SKM-1 (cell line): ENCODE data around the gene SLC7A4.
"Not testable (repeated sequence)": the region's sequence is repeated elsewhere in the genome, so short reads cannot be mapped to it uniquely, and the experiment has no call there.

Source experiments
- DNase-seq: peaks from one replicate; lab custom pipeline; 2025; ENCODE audit not compliant: unreplicated experiment; lab: John Stamatoyannopoulos, UW

The SLC7A4 gene

GRCh38 chr22:21043860-21044535 lies 11.6 kb upstream of the SLC7A4 start:
- no peak for DNase-seq

- no peak for DNase-seq
These were observed 10.9 kb upstream of the SLC7A4 start for GRCh38 chr22:21042978-21043859.

GRCh38 chr22:21041937-21042336 lies 9.6 kb upstream of the SLC7A4 start:
- no peak for DNase-seq

DNA sequence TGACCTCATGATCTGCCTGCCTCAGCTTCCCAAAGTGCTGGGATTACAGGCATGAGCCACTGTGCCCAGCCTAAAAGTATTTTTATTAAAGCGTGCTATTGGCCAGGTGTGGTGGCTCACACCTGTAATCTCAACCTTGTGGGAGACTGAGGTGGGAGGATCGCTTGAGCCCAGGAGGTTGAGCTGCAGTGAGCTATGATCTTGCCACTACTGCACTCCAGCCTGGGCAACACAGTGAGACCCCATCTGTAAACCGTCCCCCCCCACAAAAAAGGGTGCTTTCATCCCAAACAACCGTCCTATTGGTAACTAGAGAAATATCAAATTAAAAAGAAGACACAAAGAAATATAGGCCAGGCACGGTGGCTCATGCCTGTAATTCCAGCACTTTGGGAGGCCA lies 6.8 kb upstream of the SLC7A4 start:
- not testable (repeated sequence) for DNase-seq

DNA sequence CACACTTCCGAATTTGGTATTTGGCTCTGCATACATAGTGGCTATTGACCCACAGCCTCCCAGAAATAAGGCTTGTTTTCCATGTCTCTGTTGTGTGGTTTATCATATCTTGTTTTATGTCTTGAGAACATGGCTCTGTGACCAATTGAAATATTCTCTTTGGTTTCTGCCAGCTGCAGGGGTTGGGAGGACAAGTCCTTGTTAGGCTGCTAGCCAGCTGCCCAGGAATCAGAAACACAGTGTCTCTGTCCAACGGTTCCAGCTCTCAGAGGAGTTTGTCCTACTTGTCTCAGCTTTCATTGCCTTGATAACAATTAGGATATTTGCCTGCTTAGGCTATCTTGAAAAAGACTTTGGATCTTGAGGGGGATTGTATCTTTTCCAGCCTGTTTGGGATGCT lies 6.0 kb upstream of the SLC7A4 start:
- DNase-seq = no peak

DNA sequence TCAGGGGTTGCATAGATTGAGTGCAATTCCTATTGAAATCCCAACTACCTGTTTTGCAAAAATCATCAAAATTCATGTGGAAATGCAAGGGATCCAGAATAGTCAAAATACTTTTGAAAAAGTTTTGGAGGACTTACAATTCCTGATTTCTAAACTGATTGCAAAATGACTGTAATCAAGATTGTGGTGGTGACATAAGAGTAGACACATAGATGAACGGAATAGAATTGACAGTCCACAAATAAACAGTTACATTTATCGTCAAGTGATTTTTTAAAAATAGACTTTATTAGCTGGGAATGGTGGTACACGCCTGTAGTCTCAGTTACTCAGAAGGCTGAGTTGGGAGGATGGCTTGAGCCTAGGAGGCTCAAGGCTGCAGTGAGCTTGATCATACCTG lies 2.6 kb upstream of the SLC7A4 start:
- DNase-seq = no peak

GRCh38 chr22:21033895-21034294 lies 1.5 kb upstream of the SLC7A4 start:
- no peak for DNase-seq

DNA sequence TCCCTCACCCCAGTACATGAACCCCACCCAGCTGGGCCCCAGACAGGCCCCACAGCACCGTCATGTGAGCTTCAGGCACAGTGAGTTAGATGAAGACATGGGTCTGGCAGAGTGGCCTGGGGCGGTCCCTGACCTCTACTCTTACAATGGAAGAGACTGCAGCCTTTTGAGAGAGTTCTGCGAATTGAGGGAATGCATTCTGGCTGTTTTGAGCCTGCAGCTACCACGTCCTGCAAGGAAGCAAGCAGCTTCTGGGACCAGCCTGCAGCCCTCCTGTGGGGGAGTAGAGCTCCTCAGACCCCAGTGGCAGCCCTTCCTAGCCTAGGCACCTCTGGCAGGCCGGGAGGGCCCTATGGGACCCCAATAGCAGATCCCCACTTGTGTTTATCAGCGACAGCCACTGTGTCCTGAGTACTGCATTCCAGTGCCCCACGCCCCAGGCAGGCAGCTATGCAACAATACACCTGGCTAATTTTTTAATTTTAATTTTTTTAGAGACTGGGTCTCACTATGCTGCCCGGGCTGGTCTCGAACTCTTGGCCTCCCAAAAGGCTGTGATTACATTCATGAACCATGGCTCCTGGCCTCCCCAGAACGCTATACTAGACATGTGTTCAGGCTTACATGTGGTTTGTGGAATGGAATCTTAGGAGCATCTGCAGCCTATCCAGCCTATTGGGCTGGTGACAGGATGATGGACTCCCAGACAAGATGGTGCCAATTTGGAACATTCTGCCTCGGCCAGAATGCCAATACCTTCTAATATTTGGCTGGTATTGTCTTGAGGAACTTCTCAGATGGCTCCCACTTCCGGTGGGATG lies 717 bp upstream of the SLC7A4 start:
- DNase-seq = no peak

DNA sequence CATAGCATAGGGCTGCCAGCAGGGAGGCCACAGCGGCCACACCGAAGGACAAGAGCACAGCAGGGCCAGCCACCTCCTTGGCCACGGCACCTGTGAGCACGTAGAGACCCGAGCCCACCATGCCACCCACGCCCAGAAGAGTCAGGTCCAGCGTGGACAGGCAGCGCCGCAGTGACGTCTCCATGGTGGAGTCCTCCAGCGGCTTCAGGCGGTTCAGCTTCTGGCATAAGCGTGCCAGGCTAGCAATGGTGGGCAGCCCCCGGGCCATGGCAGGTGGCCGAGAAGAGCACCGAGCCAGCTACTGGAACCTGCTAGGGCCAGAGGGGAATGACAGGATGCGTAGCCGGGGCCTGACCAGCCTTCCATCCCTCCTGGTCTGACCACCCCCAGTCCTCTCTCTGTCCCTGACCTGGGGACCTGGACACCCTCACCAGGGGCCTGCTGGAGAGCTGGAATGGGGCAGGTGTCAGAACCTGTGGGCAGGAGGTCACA lies 770 bp downstream of the SLC7A4 start:
- DNase-seq = no peak

- no peak for DNase-seq
These were observed 1.5 kb downstream of the SLC7A4 start for GRCh38 chr22:21030621-21031544.

DNA sequence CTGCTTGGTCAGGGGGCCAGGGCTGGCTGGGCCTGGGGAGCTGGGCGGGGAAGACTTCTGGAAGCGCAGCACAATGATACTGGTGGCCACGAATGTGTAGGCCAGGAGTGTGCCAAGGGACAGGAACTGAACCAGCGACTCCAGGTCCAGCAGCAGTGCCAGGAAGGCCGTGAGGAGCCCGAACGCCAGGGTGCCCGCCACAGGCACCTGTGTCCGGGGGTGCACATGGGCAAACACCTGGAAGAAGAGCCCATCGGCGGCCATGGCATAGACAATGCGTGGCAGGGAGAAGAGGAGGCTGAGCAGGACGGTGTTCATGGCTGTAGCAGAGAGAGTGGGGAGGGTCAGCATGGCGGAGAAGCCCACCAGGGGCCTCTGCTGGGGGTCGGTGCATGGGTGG lies 2.3 kb downstream of the SLC7A4 start:
- no peak for DNase-seq

- DNase-seq = no peak
These were observed 2.8 kb downstream of the SLC7A4 start for GRCh38 chr22:21029486-21030025.

DNA sequence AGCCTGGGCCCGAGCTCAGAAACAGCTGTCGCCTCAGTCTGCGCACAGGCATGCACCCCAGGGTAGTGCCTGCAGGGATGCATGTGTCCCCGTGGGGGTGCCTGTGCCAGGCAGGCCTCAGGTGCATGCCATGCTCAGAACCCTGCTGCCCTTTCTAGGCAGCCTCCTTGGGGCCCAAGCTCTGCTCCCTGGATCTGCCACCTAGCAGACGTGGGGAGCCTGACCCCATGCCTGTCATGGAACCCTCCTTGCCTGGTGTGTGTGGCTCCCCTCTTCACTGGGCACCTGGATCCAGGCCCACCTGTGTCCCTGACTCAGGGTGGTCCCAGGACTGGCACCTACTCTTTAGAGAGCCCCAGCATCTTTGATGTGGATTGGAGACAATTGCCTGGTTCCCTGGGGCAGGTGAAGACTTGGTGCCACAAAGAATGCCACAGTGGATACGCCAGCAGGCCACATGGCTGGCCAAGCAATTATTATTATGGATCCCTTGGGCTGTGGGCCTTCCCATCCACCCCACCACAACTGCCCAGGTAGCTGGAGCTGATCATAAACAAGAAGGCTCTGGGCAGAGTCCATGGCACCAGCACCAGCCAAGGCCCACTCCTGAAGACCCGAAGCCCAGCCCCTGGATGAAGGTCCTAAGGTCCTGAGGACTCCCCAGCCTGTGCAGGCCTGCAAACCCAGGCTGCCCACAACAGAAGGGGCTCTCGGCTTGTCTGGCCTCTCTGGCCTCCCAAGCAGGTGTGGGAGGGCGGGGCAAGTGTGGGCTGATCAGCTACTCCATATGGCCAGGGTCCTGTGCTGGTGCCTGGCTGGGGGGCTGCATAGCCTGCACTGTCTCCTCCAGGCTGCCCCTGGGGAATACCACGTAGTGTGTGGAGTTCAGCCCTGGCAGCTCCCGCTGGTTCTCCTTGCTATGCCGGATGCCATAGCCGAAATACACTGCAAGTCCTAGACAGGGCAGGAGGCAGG lies 3.8 kb downstream of the SLC7A4 start:
- DNase-seq = no peak

GRCh38 chr22:21026783-21027692 lies 5.3 kb downstream of the SLC7A4 start:
- DNase-seq = no peak

GRCh38 chr22:21025763-21026755 lies 6.3 kb downstream of the SLC7A4 start:
- no peak for DNase-seq

DNA sequence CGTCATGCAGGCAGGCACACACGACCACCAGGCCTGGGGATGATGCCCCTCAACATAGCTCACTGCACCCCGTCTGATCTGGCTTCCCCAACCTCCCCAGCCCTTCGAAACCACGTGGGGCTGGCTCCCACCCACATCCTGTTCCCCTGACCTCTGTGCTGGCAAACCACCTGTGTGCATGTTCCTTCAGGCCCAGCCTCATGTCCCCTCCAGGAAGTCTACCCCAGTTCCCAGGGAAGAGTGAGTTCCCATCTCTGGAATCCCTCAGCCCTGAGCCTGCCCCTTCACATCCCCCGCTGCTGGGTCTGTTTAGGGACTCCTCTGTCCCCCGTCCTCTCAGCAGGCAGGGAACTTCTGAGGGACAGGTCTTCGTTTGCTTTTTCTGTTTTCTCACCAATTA lies 7.1 kb downstream of the SLC7A4 start:
- no peak for DNase-seq
